ENCODE results near the gene AAK1. TPM values are rescaled to one million over a fixed set of nuclear protein-coding genes. Genes with fewer than 3 reads are reported as not detected.

The AAK1 gene
- total RNA-seq, 6 experiments from 2014 or later, result 96.6 to 123 (median 108) TPM

- H3K4me1 Mint-ChIP-seq (ENCODE audit: low read depth), result peaks cover 52% of the 10 kb centered on the region
- H3K36me3 Mint-ChIP-seq (ENCODE audit: low read depth), result peaks cover 32% of the 10 kb centered on the region
- peak overlapping the region; percentile 97 for H3K27ac Mint-ChIP-seq
- no peak for DNase-seq
- H3K9me3 Mint-ChIP-seq, result no peaks in the 10 kb centered on the region
- H3K4me3 Mint-ChIP-seq, result peak overlapping the region; percentile 95
- TF ChIP-seq CTCF (IDR thresholded peaks at IDR 0.05), result no peak
- no peaks in the 10 kb centered on the region; the same call in none of the 2 replicates for H3K27me3 Mint-ChIP-seq (ENCODE audit: insufficient read depth)
Observed at GRCh38 chr2:69644506-69644979, 1.0 kb upstream of the AAK1 start.

GRCh38 chr2:69642709-69643601, 584 bp downstream of the AAK1 start:
- Mint-ChIP-seq H3K27me3 (ENCODE audit: insufficient read depth) (no peaks in the 10 kb centered on the region; the same call in none of the 2 replicates), H3K4me1 (ENCODE audit: low read depth) (peaks cover 68% of the 10 kb centered on the region), H3K27ac (peak overlapping the region; percentile 94), H3K36me3 (ENCODE audit: low read depth) (peaks cover 42% of the 10 kb centered on the region), H3K9me3 (no peaks in the 10 kb centered on the region), H3K4me3 (peak overlapping the region; percentile 95)
- TF ChIP-seq CTCF (IDR thresholded peaks at IDR 0.05), result no peak
- peak; percentile 76 for DNase-seq

- Mint-ChIP-seq H3K4me3 (peak overlapping the region; percentile 95), H3K9me3 (no peaks in the 10 kb centered on the region), H3K4me1 (ENCODE audit: low read depth) (peaks cover 72% of the 10 kb centered on the region), H3K27me3 (ENCODE audit: insufficient read depth) (no peaks in the 10 kb centered on the region; the same call in none of the 2 replicates), H3K36me3 (ENCODE audit: low read depth) (peaks cover 50% of the 10 kb centered on the region), H3K27ac (peak overlapping the region; percentile 94)
- no peak for DNase-seq
- no peak for TF ChIP-seq CTCF (IDR thresholded peaks at IDR 0.05)
Observed at GRCh38 chr2:69641887-69642708, 1.4 kb downstream of the AAK1 start.

GRCh38 chr2:69641471-69641870, 2.1 kb downstream of the AAK1 start:
- peak overlapping the region; percentile 95 for H3K4me3 Mint-ChIP-seq
- peaks cover 53% of the 10 kb centered on the region for H3K36me3 Mint-ChIP-seq (ENCODE audit: low read depth)
- no peak for DNase-seq
- TF ChIP-seq CTCF (IDR thresholded peaks at IDR 0.05), result no peak
- H3K4me1 Mint-ChIP-seq (ENCODE audit: low read depth), result peaks cover 69% of the 10 kb centered on the region
- no peaks in the 10 kb centered on the region for H3K9me3 Mint-ChIP-seq
- H3K27me3 Mint-ChIP-seq (ENCODE audit: insufficient read depth), result no peaks in the 10 kb centered on the region; the same call in none of the 2 replicates
- peak overlapping the region; percentile 94 for H3K27ac Mint-ChIP-seq

GRCh38 chr2:69639266-69639665, 4.3 kb downstream of the AAK1 start:
- Mint-ChIP-seq H3K4me1 (ENCODE audit: low read depth) (peaks cover 47% of the 10 kb centered on the region), H3K27me3 (ENCODE audit: insufficient read depth) (no peaks in the 10 kb centered on the region; the same call in none of the 2 replicates), H3K27ac (no peak overlapping the region), H3K4me3 (peak overlapping the region; percentile 14; the same call in 1 of the 2 replicates), H3K9me3 (no peaks in the 10 kb centered on the region), H3K36me3 (ENCODE audit: low read depth) (peaks cover 53% of the 10 kb centered on the region)
- DNase-seq, result no peak
- TF ChIP-seq CTCF (IDR thresholded peaks at IDR 0.05), result no peak

Data from HFFc6 (cell line).